Hematopoietic multipotent progenitor cell treated with erythropoietin and hydrocortisone succinate and interleukin-3 and kit ligand, for 6 days (in vitro differentiated cells): ENCODE measurements around the gene ASB2.

Experiments used
- DNase-seq: peaks from one replicate; pipeline ENCODE4 v3.0.0-alpha.2; 2015

Gene ASB2, protein sequence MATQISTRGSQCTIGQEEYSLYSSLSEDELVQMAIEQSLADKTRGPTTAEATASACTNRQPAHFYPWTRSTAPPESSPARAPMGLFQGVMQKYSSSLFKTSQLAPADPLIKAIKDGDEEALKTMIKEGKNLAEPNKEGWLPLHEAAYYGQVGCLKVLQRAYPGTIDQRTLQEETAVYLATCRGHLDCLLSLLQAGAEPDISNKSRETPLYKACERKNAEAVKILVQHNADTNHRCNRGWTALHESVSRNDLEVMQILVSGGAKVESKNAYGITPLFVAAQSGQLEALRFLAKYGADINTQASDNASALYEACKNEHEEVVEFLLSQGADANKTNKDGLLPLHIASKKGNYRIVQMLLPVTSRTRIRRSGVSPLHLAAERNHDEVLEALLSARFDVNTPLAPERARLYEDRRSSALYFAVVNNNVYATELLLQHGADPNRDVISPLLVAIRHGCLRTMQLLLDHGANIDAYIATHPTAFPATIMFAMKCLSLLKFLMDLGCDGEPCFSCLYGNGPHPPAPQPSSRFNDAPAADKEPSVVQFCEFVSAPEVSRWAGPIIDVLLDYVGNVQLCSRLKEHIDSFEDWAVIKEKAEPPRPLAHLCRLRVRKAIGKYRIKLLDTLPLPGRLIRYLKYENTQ

GRCh38 chr14:93976477-93977057 is at the start of gene ASB2:
Gene ASB2 (minus strand): TSS chr14:93976570. CDS start chr14:93964539, 12,031 bp downstream.
- no peak for DNase-seq

- no peak for DNase-seq
These were observed 49.4 kb upstream of the ASB2 start for GRCh38 chr14:94025720-94026119.

DNA sequence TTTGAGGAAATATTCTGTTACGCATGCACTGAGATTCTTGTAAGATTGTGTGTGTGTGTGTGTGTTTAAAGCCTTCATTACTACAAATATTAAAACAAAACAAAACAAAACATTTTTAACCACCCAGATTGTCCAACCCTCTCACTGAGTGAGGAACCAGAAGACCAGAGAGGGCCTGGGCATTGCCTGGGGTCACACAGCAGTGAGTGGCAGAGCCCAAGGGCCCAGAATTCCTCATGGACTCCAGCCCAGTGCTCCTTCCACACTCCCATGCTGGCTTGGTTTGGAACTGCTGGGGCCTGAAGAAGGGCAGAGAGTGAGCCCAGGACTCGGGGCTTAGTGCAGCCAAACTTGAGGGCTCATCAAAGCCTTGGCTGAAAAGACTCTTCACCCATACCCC is 48.2 kb upstream of the ASB2 start:
- no peak for DNase-seq

DNA sequence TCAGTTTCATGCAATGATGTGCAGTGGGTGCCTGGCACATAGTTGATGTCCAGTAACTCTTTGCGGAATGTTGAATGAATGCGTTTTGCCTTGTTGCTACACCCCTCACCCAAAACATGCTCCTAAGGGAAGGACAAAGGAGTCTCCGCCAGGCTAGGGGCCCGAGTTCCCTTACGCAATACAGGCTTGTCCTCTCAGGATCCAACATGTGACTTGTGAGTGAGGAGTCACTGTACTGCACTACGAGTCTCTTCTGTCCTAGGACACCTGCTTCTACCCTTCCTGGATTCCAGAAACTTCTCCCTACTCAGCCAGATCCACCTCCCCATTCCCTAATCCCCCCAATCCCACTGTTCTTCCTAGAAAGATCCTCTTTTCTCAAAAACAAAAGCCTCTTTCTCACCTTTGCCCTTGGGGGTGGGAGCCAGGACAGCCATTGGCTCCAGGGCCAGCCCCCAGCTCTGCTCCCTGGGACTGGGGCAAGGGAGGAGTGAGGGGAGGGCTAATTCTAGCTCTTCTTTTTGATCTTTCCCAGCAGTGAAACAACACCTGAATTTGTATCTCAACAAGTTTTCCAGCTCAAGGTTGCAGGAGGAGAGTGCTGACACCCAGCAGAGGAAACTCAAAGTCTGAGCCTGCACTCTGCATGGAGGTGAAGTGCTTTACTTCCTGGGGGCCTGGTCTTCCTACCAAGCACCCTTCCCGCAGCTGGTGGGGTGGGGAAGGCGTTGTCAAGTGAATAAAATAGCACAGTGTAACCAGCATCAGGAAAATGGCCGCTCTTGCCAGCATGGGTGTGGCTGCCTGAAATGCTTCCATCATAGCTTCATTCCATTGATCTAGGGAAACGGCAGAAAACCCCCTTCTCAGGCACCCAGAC is 46.4 kb upstream of the ASB2 start:
- no peak for DNase-seq

- no peak for DNase-seq
These were observed 45.2 kb upstream of the ASB2 start for GRCh38 chr14:94021416-94022157.

- DNase-seq, result no peak
These were observed 44.6 kb upstream of the ASB2 start for GRCh38 chr14:94021001-94021400.

DNA sequence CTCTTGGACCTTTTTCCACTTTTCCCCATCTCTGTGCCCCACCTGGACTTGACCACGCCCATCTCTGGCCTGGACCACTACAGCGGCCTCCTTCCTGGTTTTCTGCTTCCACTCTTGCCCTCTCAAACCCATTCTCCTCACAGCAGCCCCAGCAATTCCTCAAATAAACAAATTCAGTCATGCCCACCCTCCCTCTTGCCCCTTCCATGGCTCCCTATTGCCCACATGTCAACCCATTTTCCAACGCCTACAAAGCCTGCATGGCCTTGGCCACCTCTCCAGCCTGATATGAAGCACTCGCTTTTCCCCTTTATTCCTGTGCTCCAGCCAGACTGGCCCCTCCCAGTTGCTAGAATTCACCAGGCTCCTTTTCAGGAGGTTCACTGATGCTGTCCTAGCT is 43.9 kb upstream of the ASB2 start:
- DNase-seq, result no peak

- DNase-seq, result no peak
These were observed 43.0 kb upstream of the ASB2 start for GRCh38 chr14:94019329-94019728.

DNA sequence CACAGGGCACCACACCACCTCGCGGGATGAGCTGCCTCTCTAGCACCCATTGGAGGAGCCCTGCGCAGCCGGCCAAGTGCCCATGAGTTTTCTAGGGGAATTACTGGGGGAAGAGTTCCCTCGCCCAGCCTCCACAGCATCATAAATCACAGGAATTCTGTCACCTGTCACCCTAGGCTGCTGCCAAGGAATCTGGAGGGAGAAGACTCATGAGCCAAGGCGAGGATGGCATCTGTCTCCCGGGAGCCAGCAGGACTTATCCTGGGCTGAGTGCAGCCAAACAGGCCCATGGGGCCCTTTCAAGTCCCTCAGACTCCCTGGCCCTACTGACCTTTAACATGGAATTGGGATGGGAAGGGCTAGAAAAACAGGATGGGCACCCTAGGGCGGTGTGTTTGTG is 41.9 kb upstream of the ASB2 start:
- no peak for DNase-seq

GRCh38 chr14:94016446-94016976 is 40.1 kb upstream of the ASB2 start:
- no peak for DNase-seq

DNA sequence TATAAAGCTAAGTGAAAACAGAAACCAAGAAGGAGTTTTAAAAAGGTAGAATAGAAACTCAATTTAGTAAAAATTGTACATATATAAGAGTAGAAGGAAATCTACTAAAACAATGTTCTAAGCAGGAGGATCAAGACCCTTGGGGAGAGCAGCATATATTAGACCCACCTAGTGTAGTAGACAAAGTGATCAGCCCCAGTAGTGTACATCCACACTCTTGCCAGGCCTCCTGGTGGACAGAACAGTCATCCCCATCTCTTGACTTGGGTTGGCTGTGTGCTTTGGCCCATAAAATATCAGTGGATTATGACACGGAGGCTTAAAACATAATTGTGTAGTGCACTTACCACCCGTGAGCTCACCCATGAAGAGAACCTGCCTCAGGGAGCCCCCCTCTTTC is 38.9 kb upstream of the ASB2 start:
- no peak for DNase-seq

DNA sequence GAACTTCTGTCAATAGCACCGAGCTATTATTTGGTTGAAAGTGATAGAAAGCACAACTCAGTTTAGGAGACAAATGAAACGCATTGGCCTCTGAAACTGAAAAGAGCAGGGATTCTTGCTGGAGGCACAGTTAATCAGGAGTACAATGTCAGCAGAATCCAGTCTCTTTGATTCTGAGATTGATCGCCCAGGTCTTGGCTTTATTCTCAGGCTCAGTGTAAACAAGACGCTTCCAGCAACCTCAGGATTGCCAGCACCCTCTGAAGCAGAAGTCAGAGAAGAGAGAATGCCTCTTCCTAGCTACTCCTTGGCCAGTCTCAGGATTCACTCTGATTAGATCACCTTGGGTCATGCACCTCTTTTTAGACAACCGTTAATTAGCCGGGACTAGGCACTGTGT is 38.0 kb upstream of the ASB2 start:
- DNase-seq, result no peak

DNA sequence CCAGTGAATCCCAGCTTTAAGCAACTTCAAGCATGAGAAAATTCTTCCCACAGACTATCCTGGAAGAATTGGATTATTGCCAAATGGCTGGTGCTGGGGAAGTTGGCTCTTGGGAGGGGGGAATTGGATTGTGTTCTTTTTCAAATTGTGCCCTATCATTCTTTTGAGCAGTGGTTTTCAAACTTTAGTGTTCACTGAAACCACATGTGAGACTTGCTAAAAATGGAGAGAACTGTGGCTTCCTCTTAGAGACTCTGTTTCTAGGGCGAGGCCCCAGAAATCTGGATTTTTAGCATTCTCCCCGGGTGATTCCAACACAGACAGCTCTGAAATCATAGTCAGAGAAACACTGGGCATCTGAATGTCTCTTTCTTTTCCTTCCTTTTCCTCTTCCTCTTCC is 35.4 kb upstream of the ASB2 start:
- no peak for DNase-seq

DNA sequence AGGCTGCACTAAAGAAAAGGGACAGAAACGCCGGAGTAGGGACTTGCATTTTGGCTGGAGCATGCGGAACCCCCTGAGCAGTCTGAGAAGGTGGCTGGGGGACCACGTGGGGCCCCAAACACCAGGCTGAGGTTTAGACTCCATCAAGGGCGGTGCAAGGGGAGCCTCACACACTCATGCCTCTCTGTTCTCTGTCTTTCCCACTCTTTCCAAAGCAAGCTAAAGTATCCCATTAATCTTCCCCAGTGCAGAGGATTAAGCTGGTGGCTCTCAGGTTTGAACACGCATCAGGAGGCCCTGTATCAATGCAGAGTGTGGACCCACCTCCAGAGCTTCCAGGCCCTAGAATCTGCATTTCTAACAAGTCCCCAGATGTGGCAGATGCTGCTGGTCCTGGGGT is 34.3 kb upstream of the ASB2 start:
- DNase-seq, result no peak

GRCh38 chr14:94009767-94010166 is 33.4 kb upstream of the ASB2 start:
- no peak for DNase-seq

DNA sequence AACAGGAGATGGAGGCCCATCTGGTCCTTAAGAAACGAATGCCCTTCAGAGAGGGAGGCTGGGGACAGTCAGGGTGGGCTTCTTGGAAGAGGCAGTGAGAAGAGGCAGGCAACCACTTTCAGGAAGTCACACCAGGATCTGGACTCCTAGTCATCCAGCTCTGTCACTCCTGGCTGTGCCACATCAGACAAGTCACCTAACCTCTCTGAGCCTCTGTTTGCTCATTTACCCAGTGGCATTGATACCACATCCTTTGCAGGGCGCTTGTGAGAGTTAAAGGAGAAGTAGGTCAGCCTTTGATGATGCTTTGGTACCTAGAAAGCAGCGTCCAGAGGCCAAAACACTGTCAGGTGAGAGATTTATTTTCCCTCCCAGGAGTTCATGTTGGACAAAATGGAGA is 31.9 kb upstream of the ASB2 start:
- no peak for DNase-seq

- DNase-seq, result peak; percentile 35
These were observed 29.1 kb upstream of the ASB2 start for GRCh38 chr14:94005324-94006073.

- no peak for DNase-seq
These were observed 27.6 kb upstream of the ASB2 start for GRCh38 chr14:94004015-94004414.

- no peak for DNase-seq
These were observed 27.0 kb upstream of the ASB2 start for GRCh38 chr14:94003397-94003796.

DNA sequence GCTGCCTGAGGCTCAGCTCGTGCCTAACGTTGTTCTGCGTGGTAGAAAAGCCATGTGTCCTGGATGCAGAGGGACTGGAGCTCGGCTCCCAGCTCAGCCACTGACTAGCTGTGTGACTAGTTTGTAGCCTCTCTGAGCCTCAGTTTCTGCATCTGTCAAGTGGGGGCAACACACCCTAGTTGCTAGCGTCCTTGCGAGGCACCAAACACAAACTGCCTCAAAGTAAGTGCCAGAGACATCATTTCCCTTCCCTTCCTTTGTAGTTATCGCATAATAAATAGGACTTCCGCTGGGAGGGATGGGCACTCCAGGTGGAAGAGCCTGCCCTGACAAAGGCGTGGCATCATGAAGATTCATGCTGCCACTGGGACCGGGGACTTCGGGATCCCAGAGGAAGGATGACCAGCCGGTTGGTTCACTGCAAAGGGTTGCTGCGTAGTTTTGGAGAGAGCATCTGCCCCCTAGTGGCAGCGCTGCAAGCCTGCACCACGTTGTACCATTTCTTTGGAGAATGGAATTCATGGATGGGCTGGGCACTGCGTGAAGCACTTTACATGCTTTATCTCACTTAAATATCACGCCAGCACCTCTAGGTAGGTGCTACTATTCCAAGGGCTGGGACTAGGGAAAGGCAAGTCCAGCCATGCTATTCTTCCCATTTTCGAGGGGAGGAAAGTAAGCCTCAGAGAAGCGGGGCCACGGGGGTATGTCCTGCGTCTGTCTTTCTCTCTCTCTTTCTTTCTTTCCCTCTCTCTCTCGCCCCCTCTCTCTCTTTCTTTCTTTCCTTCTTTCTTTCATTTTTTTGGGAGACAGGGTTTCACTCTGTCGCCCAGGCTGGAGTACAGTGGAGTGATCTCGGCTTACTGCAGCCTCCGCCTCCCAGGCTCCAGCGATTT is 25.4 kb upstream of the ASB2 start:
- peak; percentile 70 for DNase-seq
